ENCODE measurements around the gene PSAPL1.

The PSAPL1 gene

DNA sequence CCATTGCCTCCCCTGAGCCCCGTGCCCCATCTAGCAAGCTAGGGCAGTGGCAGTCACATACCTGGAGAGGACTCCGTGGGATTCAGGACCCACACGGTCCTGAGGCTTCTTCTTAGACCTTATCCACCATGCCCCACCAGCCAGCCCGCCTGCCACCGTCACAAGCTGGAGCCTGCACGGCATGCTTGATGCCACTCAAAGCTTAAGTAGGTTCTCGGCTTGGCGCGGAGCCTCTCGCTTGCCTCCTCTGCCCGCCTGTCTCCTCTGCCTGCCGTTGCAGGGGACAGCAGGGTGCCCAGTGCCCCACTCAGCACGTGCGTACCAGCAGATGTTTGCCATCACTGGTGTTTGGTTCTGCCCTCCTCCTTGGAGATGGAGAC is 14.1 kb downstream of the PSAPL1 start:
- 86% methylated on average over 14 of the region's 14 CpGs for WGBS

DNA sequence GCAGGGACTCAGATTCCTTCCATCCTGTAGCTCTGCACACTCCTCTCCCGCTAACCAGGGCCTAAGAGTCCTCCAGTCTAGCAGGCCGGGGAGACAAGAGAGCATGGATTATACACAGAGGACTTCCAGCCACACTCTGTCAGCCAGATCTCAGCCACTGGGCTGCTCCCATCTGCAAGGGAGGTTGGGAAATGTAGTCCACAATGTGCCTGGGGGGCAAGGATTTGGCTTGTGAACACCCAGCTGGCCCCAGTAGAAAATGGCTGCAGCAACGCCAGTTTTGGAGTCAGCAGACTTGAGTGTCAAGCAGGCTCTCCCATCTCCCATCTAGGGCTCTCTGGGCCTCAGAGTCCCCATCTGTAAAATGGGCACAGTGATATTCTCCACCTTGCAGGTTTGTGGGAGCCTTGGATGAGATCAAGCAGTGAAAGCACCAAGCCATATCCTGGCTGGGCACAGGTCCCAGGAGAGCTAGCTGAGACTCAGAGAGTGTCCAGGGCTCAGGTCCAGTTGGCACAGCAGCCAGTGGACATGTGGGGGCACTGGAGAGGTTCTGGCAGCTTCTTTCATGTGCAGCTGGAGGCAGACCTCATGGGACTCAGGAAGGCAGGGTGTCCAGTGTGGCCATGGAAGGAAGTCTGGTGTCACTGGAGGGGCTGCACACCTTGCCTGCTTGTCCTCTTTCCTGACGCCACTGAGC is 14.6 kb downstream of the PSAPL1 start:
- Histone ChIP-seq H3K27ac (ENCODE audit: low read length, poor library complexity, severe bottlenecking) (no peak overlapping the region), H2BK15ac (ENCODE audit: low read depth, poor library complexity, severe bottlenecking) (no peak overlapping the region), H2BK12ac (ENCODE audit: low read length in 2 of 2) (no peak overlapping the region), H3K27me3 (ENCODE audit: control insufficient read depth in 1 of 2, insufficient read depth in 1 of 2, low read length in 2 of 2) (peaks cover 4 to 19% of the 10 kb centered on the region in 2 experiments), H3K4me2 (ENCODE audit: low read length, poor library complexity, severe bottlenecking) (no peak overlapping the region), H2AK5ac (ENCODE audit: low read length, severe bottlenecking) (no peak overlapping the region), H3K9ac (ENCODE audit: low read length) (no peak overlapping the region), H3K36me3 (ENCODE audit: control insufficient read depth in 1 of 2, insufficient read depth in 2 of 2, low read depth in 1 of 2, low read length in 2 of 2) (no peaks in the 10 kb centered on the region), H3K4ac (ENCODE audit: low read depth in 1 of 2, low read length in 2 of 2) (no peak overlapping the region), H4K91ac (ENCODE audit: low read length) (no peak overlapping the region), H3K4me3 (ENCODE audit: insufficient read depth in 1 of 2, low read depth in 1 of 2, low read length in 2 of 2) (no peak overlapping the region), H3K4me1 (ENCODE audit: control insufficient read depth, insufficient read depth, low read depth, low read length) (peaks cover 2% of the 10 kb centered on the region), H3K23ac (ENCODE audit: low read length in 2 of 2) (no peak overlapping the region), H3K18ac (ENCODE audit: low read depth in 1 of 2, low read length in 2 of 2) (no peak overlapping the region), H3K14ac (ENCODE audit: low read length in 2 of 2) (no peak overlapping the region), H3K79me1 (replicated peaks; ENCODE audit: low read length, poor library complexity, severe bottlenecking) (no peaks in the 10 kb centered on the region), H2BK5ac (ENCODE audit: low read depth, low read length, poor library complexity, severe bottlenecking) (no peak overlapping the region), H4K8ac (ENCODE audit: low read length) (no peak overlapping the region), H3K9me3 (ENCODE audit: control insufficient read depth, low read length) (no peaks in the 10 kb centered on the region), H2AFZ (ENCODE audit: low read depth, low read length) (no peak overlapping the region), H2BK120ac (ENCODE audit: low read depth, low read length) (no peak overlapping the region)
- no peak for DNase-seq
- WGBS = 60% methylated on average over 4 of the region's 4 CpGs

More for the DNA sequence above, 14.1 kb downstream of the PSAPL1 start:
- no peak overlapping the region for H3K9ac ChIP-seq (ENCODE audit: low read length)
- no peak overlapping the region for H2BK120ac ChIP-seq (ENCODE audit: low read depth, low read length)
- no peak overlapping the region for H3K4me2 ChIP-seq (ENCODE audit: low read length, poor library complexity, severe bottlenecking)
- H3K4me1 ChIP-seq (ENCODE audit: control insufficient read depth, insufficient read depth, low read depth, low read length) = peaks cover 2% of the 10 kb centered on the region
- no peak for DNase-seq
- no peak overlapping the region for H3K4me3 ChIP-seq (ENCODE audit: insufficient read depth in 1 of 2, low read depth in 1 of 2, low read length in 2 of 2)
- peaks cover 4 to 19% of the 10 kb centered on the region in 2 experiments for H3K27me3 ChIP-seq (ENCODE audit: control insufficient read depth in 1 of 2, insufficient read depth in 1 of 2, low read length in 2 of 2)
- peak overlapping the region in 1 of 2 experiments; percentile 9 for H3K14ac ChIP-seq (ENCODE audit: low read length in 2 of 2)
- no peak overlapping the region for H3K4ac ChIP-seq (ENCODE audit: low read depth in 1 of 2, low read length in 2 of 2)
- H2BK15ac ChIP-seq (ENCODE audit: low read depth, poor library complexity, severe bottlenecking) = no peak overlapping the region
- H2BK12ac ChIP-seq (ENCODE audit: low read length in 2 of 2) = no peak overlapping the region
- H3K23ac ChIP-seq (ENCODE audit: low read length in 2 of 2) = no peak overlapping the region
- no peaks in the 10 kb centered on the region for H3K36me3 ChIP-seq (ENCODE audit: control insufficient read depth in 1 of 2, insufficient read depth in 2 of 2, low read depth in 1 of 2, low read length in 2 of 2)
- no peak overlapping the region for H2BK5ac ChIP-seq (ENCODE audit: low read depth, low read length, poor library complexity, severe bottlenecking)
- no peaks in the 10 kb centered on the region for H3K79me1 ChIP-seq (replicated peaks; ENCODE audit: low read length, poor library complexity, severe bottlenecking)
- no peak overlapping the region for H2AFZ ChIP-seq (ENCODE audit: low read depth, low read length)
- H4K91ac ChIP-seq (ENCODE audit: low read length) = no peak overlapping the region
- no peaks in the 10 kb centered on the region for H3K9me3 ChIP-seq (ENCODE audit: control insufficient read depth, low read length)
- no peak overlapping the region for H2AK5ac ChIP-seq (ENCODE audit: low read length, severe bottlenecking)
- no peak overlapping the region for H4K8ac ChIP-seq (ENCODE audit: low read length)
- no peak overlapping the region for H3K27ac ChIP-seq (ENCODE audit: low read length, poor library complexity, severe bottlenecking)
- H3K18ac ChIP-seq (ENCODE audit: low read depth in 1 of 2, low read length in 2 of 2) = no peak overlapping the region

DNA sequence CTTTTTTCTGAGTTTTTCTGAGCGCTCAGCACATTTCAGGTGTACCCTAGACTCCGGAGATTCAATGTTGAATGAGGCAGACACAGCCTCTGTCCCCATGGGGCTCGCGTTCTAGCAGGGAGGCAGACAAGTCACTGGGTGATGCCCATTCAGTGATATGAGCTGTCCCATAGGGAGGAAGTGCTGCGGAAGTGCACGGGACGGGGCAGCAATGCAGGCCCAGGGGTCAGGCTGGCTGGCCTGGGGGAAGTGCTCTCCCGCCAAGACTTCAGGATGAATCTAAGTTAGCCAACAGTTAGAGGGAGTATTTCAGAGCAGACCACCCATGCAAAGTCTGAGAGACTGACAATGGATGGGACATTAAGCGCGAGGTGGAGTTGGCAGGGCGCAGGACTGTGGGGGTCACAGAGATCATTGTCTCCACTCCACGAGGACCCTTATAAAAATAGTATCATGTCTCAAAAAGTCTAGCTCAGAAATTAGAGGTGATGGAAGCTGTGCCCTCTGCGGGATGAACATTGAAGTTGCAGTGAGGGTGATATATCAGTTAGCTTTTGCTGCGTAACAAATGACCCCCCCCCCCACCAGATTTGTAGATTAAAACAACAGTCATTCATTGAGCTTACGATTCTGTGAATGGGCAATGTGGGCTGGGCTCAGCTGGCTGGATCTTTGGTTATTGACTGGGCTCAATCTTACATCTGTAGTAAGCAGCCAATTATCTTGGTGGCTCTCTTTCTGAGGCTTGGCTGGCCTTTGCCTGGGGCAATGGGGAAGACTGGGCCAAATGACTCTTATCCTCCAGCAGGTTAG is 16.4 kb downstream of the PSAPL1 start:
- H2AFZ ChIP-seq (ENCODE audit: low read depth, low read length) = no peak overlapping the region
- H2BK120ac ChIP-seq (ENCODE audit: low read depth, low read length) = no peak overlapping the region
- H2BK12ac ChIP-seq (ENCODE audit: low read length in 2 of 2) = no peak overlapping the region
- no peak overlapping the region for H4K91ac ChIP-seq (ENCODE audit: low read length)
- no peak overlapping the region for H2BK5ac ChIP-seq (ENCODE audit: low read depth, low read length, poor library complexity, severe bottlenecking)
- WGBS = 92% methylated on average over 12 of the region's 15 CpGs
- peaks cover 10% of the 10 kb centered on the region for H3K4me1 ChIP-seq (ENCODE audit: control insufficient read depth, insufficient read depth, low read depth, low read length)
- peaks cover 7 to 9% of the 10 kb centered on the region in 2 experiments for H3K27me3 ChIP-seq (ENCODE audit: control insufficient read depth in 1 of 2, insufficient read depth in 1 of 2, low read length in 2 of 2)
- H3K23ac ChIP-seq (ENCODE audit: low read length in 2 of 2) = no peak overlapping the region
- H3K4ac ChIP-seq (ENCODE audit: low read depth in 1 of 2, low read length in 2 of 2) = no peak overlapping the region
- no peak overlapping the region for H3K4me2 ChIP-seq (ENCODE audit: low read length, poor library complexity, severe bottlenecking)
- no peaks in the 10 kb centered on the region for H3K79me1 ChIP-seq (replicated peaks; ENCODE audit: low read length, poor library complexity, severe bottlenecking)
- no peak overlapping the region for H3K14ac ChIP-seq (ENCODE audit: low read length in 2 of 2)
- DNase-seq = no peak
- no peak overlapping the region for H3K9ac ChIP-seq (ENCODE audit: low read length)
- no peak overlapping the region for H2AK5ac ChIP-seq (ENCODE audit: low read length, severe bottlenecking)
- H4K8ac ChIP-seq (ENCODE audit: low read length) = no peak overlapping the region
- no peak overlapping the region for H3K18ac ChIP-seq (ENCODE audit: low read depth in 1 of 2, low read length in 2 of 2)
- no peak overlapping the region for H2BK15ac ChIP-seq (ENCODE audit: low read depth, poor library complexity, severe bottlenecking)
- no peaks in the 10 kb centered on the region for H3K36me3 ChIP-seq (ENCODE audit: control insufficient read depth in 1 of 2, insufficient read depth in 2 of 2, low read depth in 1 of 2, low read length in 2 of 2)
- no peaks in the 10 kb centered on the region for H3K9me3 ChIP-seq (ENCODE audit: control insufficient read depth, low read length)
- peak overlapping the region in 1 of 2 experiments; percentile 8 for H3K4me3 ChIP-seq (ENCODE audit: insufficient read depth in 1 of 2, low read depth in 1 of 2, low read length in 2 of 2)
- no peak overlapping the region for H3K27ac ChIP-seq (ENCODE audit: low read length, poor library complexity, severe bottlenecking)

DNA sequence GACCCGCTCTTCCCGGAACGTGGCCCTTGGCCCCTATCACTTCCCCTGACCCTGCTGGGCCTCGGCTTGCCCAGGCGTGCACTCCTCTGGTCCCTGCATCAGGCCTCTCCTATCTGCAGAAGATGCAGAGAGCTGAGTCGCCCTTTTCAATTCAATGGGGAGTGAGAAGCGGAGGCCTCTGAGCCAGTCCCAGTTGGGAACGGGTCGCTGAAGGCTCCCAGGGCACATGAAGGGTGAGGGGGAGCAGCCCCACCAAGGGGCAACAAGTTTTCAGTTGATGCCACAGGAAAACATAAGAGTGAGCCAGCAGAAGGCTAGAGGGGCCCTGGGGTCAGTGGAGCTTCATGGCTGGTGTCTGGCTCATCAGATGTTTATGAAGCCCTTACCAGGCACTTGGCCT is 17.1 kb downstream of the PSAPL1 start:
- no peak overlapping the region for H2AFZ ChIP-seq (ENCODE audit: low read depth, low read length)
- H3K9me3 ChIP-seq (ENCODE audit: control insufficient read depth, low read length) = no peaks in the 10 kb centered on the region

More for the DNA sequence above, 17.1 kb downstream of the PSAPL1 start:
- WGBS = 89% methylated on average over 9 of the region's 9 CpGs
- no peak overlapping the region for H2AK5ac ChIP-seq (ENCODE audit: low read length, severe bottlenecking)
- H3K14ac ChIP-seq (ENCODE audit: low read length in 2 of 2) = no peak overlapping the region
- peaks cover 7 to 10% of the 10 kb centered on the region in 2 experiments for H3K27me3 ChIP-seq (ENCODE audit: control insufficient read depth in 1 of 2, insufficient read depth in 1 of 2, low read length in 2 of 2)
- H2BK12ac ChIP-seq (ENCODE audit: low read length in 2 of 2) = no peak overlapping the region
- H3K4me1 ChIP-seq (ENCODE audit: control insufficient read depth, insufficient read depth, low read depth, low read length) = peaks cover 10% of the 10 kb centered on the region
- H2BK5ac ChIP-seq (ENCODE audit: low read depth, low read length, poor library complexity, severe bottlenecking) = no peak overlapping the region
- no peak overlapping the region for H4K91ac ChIP-seq (ENCODE audit: low read length)
- H3K27ac ChIP-seq (ENCODE audit: low read length, poor library complexity, severe bottlenecking) = no peak overlapping the region
- no peak overlapping the region for H2BK15ac ChIP-seq (ENCODE audit: low read depth, poor library complexity, severe bottlenecking)
- no peaks in the 10 kb centered on the region for H3K79me1 ChIP-seq (replicated peaks; ENCODE audit: low read length, poor library complexity, severe bottlenecking)
- H3K18ac ChIP-seq (ENCODE audit: low read depth in 1 of 2, low read length in 2 of 2) = no peak overlapping the region
- H3K9ac ChIP-seq (ENCODE audit: low read length) = no peak overlapping the region
- no peak for DNase-seq
- no peak overlapping the region for H3K23ac ChIP-seq (ENCODE audit: low read length in 2 of 2)
- H3K36me3 ChIP-seq (ENCODE audit: control insufficient read depth in 1 of 2, insufficient read depth in 2 of 2, low read depth in 1 of 2, low read length in 2 of 2) = no peaks in the 10 kb centered on the region
- no peak overlapping the region for H2BK120ac ChIP-seq (ENCODE audit: low read depth, low read length)
- no peak overlapping the region for H3K4me3 ChIP-seq (ENCODE audit: insufficient read depth in 1 of 2, low read depth in 1 of 2, low read length in 2 of 2)
- no peak overlapping the region for H4K8ac ChIP-seq (ENCODE audit: low read length)
- no peak overlapping the region for H3K4me2 ChIP-seq (ENCODE audit: low read length, poor library complexity, severe bottlenecking)
- no peak overlapping the region for H3K4ac ChIP-seq (ENCODE audit: low read depth in 1 of 2, low read length in 2 of 2)

Data from mesenchymal stem cell (in vitro differentiated cells and primary cell).